Neural progenitor cell (in vitro differentiated cells): ENCODE results near the gene HOXA10.

ENCODE experiments used
- EZH2 ChIP-seq: fragments of 200-600 bp; sonication (generic); IDR thresholded peaks from 2 replicates; pipeline ENCODE4 v1.6.1; 2017; ENCODE audit warnings: antibody characterized with exemption, mild to moderate bottlenecking, moderate library complexity
- TF ChIP-seq, protein P1 (sequence below): fragments of 200-600 bp; sonication (generic); IDR thresholded peaks from 2 replicates; pipeline ENCODE4 v1.5.1; 2017; ENCODE audit warnings: antibody characterized with exemption, mild to moderate bottlenecking

DNA sequence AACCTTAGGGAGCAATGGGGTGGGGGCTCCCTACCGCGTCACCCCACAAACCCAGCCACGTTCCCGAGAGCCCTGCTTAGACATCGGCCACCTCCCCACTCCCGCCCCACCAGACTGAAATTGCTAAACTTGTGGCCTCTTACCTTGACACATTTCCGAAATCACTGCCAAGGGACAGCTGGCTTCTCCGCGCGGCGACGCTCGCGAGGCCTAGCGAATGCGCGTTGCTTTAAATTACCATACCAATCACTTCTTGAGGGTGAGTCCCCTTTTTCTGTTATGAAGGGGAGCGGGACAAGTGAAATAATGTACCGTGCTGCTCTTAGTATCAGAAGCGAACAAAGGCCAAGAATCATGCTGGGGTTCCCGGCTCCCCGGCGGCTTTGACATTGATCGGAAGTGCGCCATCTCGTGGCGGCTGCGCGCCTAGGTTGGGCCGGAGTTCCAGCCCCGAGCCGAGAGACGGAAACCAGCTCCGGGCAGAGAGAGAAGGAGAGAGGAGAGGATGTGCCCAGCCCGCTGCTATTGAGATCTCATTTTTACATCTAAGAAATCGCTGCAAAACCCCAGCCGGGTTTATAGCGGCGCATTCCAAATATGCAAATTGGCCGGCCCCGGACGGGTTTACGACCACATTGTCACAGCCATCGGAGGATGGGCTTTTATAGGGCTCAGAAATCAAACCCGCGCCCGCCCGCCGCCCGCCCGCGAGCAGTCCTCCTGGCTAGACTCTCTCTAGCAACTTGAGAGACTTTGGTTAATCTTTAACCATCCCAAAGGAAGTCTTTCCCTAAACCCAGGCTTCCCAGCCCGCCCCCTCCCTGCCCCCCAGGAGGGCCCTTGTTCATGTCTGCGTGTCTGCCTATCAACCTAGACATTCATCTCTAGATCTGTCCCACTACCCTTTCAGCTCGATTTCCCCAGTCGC, 5.6 kb upstream of the HOXA10 start:
- peak; percentile 98 for TF ChIP-seq EZH2
- TF ChIP-seq, protein P1, sequence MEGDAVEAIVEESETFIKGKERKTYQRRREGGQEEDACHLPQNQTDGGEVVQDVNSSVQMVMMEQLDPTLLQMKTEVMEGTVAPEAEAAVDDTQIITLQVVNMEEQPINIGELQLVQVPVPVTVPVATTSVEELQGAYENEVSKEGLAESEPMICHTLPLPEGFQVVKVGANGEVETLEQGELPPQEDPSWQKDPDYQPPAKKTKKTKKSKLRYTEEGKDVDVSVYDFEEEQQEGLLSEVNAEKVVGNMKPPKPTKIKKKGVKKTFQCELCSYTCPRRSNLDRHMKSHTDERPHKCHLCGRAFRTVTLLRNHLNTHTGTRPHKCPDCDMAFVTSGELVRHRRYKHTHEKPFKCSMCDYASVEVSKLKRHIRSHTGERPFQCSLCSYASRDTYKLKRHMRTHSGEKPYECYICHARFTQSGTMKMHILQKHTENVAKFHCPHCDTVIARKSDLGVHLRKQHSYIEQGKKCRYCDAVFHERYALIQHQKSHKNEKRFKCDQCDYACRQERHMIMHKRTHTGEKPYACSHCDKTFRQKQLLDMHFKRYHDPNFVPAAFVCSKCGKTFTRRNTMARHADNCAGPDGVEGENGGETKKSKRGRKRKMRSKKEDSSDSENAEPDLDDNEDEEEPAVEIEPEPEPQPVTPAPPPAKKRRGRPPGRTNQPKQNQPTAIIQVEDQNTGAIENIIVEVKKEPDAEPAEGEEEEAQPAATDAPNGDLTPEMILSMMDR: peak; percentile 91
